Subcutaneous adipose tissue (tissue), 4 donors: ENCODE measurements around the gene NOC3L. TPM values are rescaled to one million over a fixed set of nuclear protein-coding genes. Genes with fewer than 3 reads are reported as not detected.

Experiments
- CTCF ChIP-seq: fragments of 450-650 bp; IDR thresholded peaks from one replicate; pipeline ENCODE4 v1.5.1; 2016; ENCODE audit warnings: low read depth, mild to moderate bottlenecking, control low read depth, antibody characterized with exemption, moderate library complexity
- total RNA-seq, 4 donors: library from RNA; depleted of rRNA; stranded (reverse); fragments of >200 nt; gene quantifications; one replicate each; pipeline ENCODE4 v1.1.0, GENCODE V29; 2016

The NOC3L gene
- total RNA-seq = 10 to 100 TPM in 3 of 4 donors, 1 to 10 TPM in 1; 10.0 to 36.8 (median 16.0) TPM

- no peak for TF ChIP-seq CTCF
These were observed at the start of gene NOC3L for GRCh38 chr10:94362360-94363250. NOC3L (minus strand) TSS chr10:94362939; CDS start chr10:94362838, 101 bp downstream.

- no peak for TF ChIP-seq CTCF
These were observed 49.7 kb upstream of the NOC3L start for GRCh38 chr10:94412449-94412848.

GRCh38 chr10:94411304-94411703 lies 48.6 kb upstream of the NOC3L start:
- no peak for TF ChIP-seq CTCF

- TF ChIP-seq CTCF = no peak
These were observed 46.4 kb upstream of the NOC3L start for GRCh38 chr10:94409021-94409657.

GRCh38 chr10:94407668-94408067 lies 44.9 kb upstream of the NOC3L start:
- no peak for TF ChIP-seq CTCF

- TF ChIP-seq CTCF = no peak
These were observed 42.7 kb upstream of the NOC3L start for GRCh38 chr10:94405406-94405805.
